Lower leg skin (tissue), 3 donors: ENCODE results near the gene PIGC.

ENCODE experiments used
- CTCF ChIP-seq, 3 donors: fragments of 450-650 bp; IDR thresholded peaks; one replicate each; pipeline ENCODE4 v1.5.1; 2016; ENCODE audit warnings: antibody characterized with exemption in 3 of 3, mild to moderate bottlenecking in 3 of 3, moderate library complexity in 2 of 3
- POLR2A ChIP-seq, 2 donors: fragments of 450-650 bp; IDR thresholded peaks; one replicate each; pipeline ENCODE4 v1.6.1; 2016 to 2017; ENCODE audit warnings: antibody characterized with exemption in 2 of 2, mild to moderate bottlenecking in 1 of 2, moderate library complexity in 1 of 2

- no peak for TF ChIP-seq CTCF (IDR thresholded peaks at IDR 0.05)
- TF ChIP-seq POLR2A (IDR thresholded peaks at IDR 0.05), result no peak
Measured at GRCh38 chr1:172397221-172397620, 46.6 kb downstream of the PIGC start.
